Mesodermal cell (in vitro differentiated cells): ENCODE results near the gene RAB22A.

Experiments
- H3K27ac ChIP-seq: 2 replicates; pipeline ENCODE4 v1.7.0; 2013; ENCODE audit warnings: mild to moderate bottlenecking, low read depth, low read length, moderate library complexity; ENCODE audit not compliant: severe bottlenecking
- H3K36me3 ChIP-seq: 2 replicates; pipeline ENCODE4 v1.7.1; 2013; ENCODE audit warnings: mild to moderate bottlenecking, low read length, moderate library complexity; ENCODE audit not compliant: control insufficient read depth, insufficient read depth
- H3K4me1 ChIP-seq: one replicate; pipeline ENCODE4 v1.7.1; 2013; ENCODE audit warnings: mild to moderate bottlenecking, low read length; ENCODE audit not compliant: insufficient read depth, control insufficient read depth, poor library complexity, severe bottlenecking
- H3K4me3 ChIP-seq: 2 replicates; pipeline ENCODE4 v1.7.0; 2013; ENCODE audit warnings: low read length, control low read depth, mild to moderate bottlenecking; ENCODE audit not compliant: insufficient read depth, poor library complexity, severe bottlenecking; ENCODE audit errors: extremely low read depth
- H3K9me3 ChIP-seq: 2 replicates; pipeline ENCODE4 v1.7.1; 2013; ENCODE audit warnings: mild to moderate bottlenecking, low read length, moderate library complexity; ENCODE audit not compliant: control insufficient read depth
- WGBS, 2 experiments: methylation state at CpG; one replicate each; pipeline ENCODE4 v1.1.5; 2013; ENCODE audit warnings: missing lambda C conversion rate in 2 of 2; ENCODE audit not compliant: insufficient coverage in 2 of 2; 5-methylcytosine and 5-hydroxymethylcytosine counted together

RAB22A gene

DNA sequence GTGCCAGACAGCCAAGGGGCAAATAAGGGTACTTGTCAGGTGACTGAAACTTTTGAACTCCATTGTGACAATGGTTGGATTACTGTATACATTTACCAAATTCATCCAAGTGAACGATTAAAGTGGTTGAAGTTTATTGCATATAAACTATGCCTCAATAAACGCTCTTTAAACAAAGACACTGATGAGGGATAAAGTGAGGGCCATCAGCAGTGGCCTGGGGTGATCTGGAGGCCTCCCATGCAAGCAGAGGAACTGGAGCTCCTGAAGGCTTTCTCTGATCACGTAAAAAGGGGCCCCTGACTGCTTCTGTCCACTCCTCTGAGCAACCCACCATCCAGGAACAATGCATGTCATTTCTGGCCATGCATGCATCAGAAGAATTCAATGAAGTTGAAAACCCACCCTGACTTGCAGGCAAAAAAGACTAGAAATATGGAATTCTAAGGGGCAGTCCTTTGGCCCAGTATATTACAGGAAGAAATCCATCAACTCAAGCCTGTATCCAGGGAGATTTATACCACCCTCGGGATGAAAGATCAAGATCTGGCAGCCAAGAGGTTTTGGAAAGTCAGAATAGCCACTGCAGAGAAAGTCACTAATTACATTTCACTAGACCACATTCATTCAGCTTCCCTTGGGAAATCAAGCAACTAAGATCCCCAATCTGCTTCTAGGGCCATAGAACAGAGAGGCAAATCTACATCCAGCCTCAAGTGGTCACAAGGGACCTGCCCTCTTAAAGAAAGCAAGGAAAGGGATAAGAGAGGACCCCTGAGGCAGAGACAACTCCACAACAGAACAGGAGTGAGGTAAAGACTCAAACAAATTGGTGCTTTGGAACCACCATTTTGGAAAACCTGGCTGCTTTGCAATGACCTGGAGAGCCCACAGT lies 31.7 kb upstream of the RAB22A start:
- no peak overlapping the region for H3K4me3 ChIP-seq
- WGBS, 2 experiments, result 94 to 100% methylated on average over 2 to 3 of the region's 4 CpGs
- H3K36me3 ChIP-seq, result peaks cover 7% of the 10 kb centered on the region
- no peaks in the 10 kb centered on the region for H3K4me1 ChIP-seq
- H3K9me3 ChIP-seq, result peaks cover 5% of the 10 kb centered on the region
- no peak overlapping the region for H3K27ac ChIP-seq

DNA sequence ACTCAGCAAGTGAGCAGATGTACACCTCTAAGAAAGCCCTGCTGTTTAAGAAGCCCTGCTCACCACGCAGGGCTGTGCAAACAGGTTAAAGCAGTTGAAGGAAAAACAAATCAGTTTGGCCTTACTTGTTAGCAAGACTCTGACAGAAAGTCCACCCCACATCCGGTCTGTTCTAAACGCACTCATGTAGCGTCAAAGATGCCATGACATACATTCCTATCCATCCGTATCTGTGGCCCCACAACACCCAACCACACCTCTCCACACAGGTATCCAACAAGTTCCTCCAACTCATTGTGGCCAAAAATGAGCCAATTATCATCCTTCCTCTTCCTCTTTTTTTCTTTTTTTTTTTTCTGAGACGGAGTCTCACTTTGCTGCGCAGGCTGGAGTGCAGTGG lies 22.8 kb upstream of the RAB22A start:
- WGBS, 2 experiments, result 71 to 74% methylated on average over 5 to 6 of the region's 7 CpGs
- peaks cover 4% of the 10 kb centered on the region for H3K4me1 ChIP-seq
- H3K27ac ChIP-seq, result no peak overlapping the region
- H3K36me3 ChIP-seq, result peaks cover 12% of the 10 kb centered on the region
- H3K9me3 ChIP-seq, result no peaks in the 10 kb centered on the region
- H3K4me3 ChIP-seq, result no peak overlapping the region

DNA sequence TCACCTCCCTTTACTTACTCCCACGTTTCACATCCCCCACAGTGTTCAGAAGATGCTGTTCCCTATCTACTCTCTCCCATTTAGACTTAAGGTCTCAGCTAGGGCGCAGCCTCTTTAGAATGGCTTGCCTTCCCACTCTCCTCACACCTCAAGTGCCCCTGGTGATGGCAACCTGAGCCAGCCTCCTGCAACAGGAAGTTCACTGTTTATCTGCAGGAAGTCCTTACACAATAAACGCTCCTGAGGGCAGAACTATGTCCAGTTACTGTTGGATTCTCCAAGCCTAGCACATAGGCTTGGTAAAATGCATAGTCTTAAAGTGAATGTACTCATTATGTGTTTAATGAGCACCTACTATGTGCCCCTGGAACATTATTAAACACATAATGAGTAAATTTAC lies 21.9 kb upstream of the RAB22A start:
- Histone ChIP-seq H3K27ac (no peak overlapping the region), H3K9me3 (no peaks in the 10 kb centered on the region), H3K4me1 (peaks cover 4% of the 10 kb centered on the region), H3K36me3 (peaks cover 12% of the 10 kb centered on the region), H3K4me3 (no peak overlapping the region)
- WGBS, 2 experiments, result 50 to 67% methylated on average over 2 to 3 of the region's 3 CpGs

DNA sequence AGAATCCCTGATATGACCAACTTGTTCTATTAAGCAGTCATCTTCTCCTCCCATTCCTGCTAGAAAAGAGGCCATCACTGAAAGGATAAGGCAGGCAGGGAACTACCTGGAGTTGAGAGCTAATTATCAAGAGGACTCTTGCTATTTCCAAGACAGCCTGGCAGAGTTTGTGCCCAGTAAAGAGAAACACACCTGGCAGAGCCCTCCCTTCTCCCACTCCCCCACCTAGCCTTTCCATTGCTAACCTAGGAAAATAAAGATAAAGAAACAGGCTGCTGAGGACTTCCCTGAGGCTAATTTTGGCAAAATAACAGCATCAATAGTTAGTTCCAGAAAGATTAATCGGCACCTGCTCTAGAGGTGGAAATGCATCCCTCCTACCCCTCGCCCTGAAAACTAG lies 20.4 kb upstream of the RAB22A start:
- Histone ChIP-seq H3K9me3 (no peaks in the 10 kb centered on the region), H3K36me3 (peaks cover 12% of the 10 kb centered on the region), H3K4me3 (no peak overlapping the region), H3K27ac (no peak overlapping the region), H3K4me1 (peaks cover 4% of the 10 kb centered on the region)
- WGBS, 2 experiments, result 100% methylated on average over 1 of the region's 2 CpGs; no CpG with 5 or more reads in 1 of the 2 experiments

DNA sequence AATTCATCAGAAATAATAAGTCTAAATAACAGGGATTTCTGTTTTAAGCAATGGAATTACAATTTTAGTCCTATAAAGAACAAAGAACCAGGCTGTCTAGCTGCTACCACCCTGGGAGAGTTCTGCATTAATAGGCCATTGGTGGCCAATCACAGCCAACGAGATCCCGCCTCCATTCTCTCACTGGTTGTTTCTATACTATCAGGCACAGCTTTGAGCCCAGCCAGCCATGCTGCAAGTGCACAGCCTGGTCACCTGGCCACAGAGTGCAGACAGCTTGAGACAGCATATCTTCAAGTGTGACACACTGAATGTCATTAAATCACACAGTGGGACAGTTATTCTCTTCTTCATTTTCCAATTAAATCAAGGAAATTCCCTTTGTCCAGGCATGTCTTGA lies 16.1 kb upstream of the RAB22A start:
- peaks cover 3% of the 10 kb centered on the region for H3K36me3 ChIP-seq
- no peaks in the 10 kb centered on the region for H3K9me3 ChIP-seq
- no peak overlapping the region for H3K4me3 ChIP-seq
- H3K27ac ChIP-seq, result no peak overlapping the region
- WGBS, 2 experiments, result 73 to 80% methylated on average over 2 of the region's 2 CpGs
- peaks cover 7% of the 10 kb centered on the region for H3K4me1 ChIP-seq

DNA sequence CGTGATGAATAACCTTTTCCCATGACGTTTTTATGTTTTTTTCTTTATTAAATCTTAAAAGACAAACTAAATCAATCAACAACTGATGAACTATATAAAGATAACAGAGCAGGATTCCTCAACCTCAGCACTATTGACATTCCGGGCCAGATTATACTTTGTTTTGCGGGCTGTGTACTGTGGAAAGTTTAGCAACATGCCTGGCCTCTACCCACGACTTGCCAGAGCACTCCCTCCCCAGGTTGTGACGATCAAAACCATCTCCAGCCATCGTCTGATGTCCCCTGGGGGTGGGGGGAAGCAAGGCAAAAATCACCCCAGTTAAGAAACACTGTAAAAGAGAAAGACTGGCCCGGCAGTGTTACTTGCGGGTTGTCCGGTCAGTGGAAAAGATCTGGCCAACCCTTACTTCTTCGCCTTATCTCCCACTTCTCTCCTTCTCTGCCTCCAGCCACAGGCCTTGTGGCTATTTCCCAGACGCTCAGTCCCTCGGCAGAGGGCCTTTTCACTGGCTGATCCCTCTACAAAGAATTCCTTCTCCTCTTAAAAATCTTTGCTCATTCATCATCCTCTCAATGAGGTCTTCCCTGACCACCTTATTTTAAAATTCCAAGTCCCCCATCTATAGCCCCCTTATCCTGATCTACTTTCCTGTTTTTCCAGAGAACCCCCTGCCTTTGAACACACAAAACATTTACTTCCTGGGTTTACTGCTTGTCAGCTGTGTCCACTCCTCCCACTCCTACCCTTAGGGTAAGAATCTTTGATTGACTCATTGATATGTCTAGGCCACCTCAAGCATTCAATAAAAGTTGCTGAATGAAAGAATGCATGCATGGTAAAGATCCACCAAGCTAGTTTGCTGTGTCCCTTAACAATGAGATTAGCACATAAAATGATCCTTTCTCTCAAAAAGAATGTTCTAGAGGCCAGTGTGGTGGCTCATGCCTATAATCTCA lies 14.7 kb upstream of the RAB22A start:
- WGBS, 2 experiments, result 63 to 79% methylated on average over 8 of the region's 13 CpGs

DNA sequence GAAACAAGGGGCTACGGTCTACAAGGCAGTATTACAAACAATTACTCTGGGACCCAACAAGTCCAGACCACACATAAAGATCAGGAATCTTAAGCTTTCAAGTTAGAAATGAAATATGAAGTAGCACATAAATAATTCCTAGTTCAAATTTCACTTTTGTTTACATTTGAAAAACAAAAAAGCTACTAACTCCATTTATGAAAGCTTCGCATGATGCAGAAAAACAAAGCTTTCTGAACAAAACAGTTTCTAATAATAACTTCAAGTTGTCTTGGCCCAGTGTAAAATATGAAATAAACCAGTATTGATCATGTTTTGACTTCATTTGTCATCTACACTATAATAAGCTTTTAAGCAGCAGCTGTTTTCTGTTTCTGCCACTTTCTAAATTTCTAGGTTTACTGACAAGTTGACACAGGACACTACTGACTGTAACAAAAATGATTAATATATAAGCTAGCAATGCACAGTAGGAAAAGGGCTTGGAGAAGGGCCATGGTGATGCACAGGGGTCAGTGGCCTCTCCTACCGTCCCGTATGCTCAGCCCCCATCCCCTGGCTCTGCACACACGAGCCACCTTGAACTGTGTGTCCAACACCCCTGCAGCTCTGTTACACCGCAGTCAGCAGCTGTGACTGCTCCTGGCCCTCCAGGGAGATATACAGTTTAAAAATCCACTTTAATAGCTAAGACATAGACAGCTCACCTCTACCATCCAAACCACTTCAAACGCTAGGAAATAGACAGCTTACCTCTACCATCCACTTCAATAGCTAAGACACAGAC lies 13.3 kb upstream of the RAB22A start:
- peaks cover 7% of the 10 kb centered on the region for H3K4me1 ChIP-seq
- no peak overlapping the region for H3K27ac ChIP-seq
- H3K4me3 ChIP-seq, result no peak overlapping the region
- WGBS, 2 experiments, result 88 to 89% methylated on average over 3 to 5 of the region's 7 CpGs
- no peaks in the 10 kb centered on the region for H3K9me3 ChIP-seq
- H3K36me3 ChIP-seq, result no peaks in the 10 kb centered on the region

More for the DNA sequence above, 14.7 kb upstream of the RAB22A start:
- Histone ChIP-seq H3K36me3 (no peaks in the 10 kb centered on the region), H3K9me3 (no peaks in the 10 kb centered on the region), H3K4me3 (no peak overlapping the region), H3K4me1 (peaks cover 7% of the 10 kb centered on the region), H3K27ac (peak overlapping the region; percentile 71)

DNA sequence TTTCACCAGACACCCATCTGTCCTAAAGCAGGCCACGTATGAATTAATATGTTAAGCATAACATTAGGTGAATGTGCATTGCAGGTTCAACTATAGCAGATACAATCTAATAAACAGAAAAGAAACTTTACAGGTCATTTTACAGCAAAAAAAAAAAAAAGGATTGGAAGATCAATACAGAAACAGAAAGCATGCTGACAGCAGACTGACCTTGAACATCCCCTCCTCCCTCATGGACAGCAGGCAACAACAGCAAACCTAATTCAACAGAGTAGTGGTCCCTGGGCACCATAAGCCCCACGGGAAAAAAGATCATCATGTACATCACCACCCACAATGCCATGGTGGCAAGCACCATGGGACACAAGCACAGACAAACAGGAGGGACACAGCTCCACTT lies 12.1 kb upstream of the RAB22A start:
- H3K9me3 ChIP-seq, result no peaks in the 10 kb centered on the region
- no peaks in the 10 kb centered on the region for H3K36me3 ChIP-seq
- no peak overlapping the region for H3K4me3 ChIP-seq
- WGBS, 2 experiments, result no CpG with 5 or more reads among the region's 2 CpGs
- peaks cover 7% of the 10 kb centered on the region for H3K4me1 ChIP-seq
- H3K27ac ChIP-seq, result no peak overlapping the region

DNA sequence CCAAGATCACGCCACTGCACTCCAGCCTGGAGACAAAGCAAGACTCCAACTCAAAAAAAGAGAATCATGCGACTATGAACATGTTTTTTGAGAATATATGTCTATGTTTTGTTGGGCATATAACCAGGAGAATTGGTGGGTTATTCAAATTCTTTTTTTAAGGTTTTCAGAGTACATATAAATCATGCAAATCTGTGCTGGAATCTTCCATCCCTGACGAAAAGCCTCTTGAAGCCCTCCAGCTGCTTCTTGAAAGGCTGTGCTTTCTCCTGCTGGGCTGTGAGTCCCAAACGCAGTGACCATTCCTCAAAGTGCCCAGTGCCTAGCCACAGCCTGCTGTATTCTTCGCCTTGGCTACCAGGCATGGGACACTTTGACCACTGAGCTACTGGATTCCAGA lies 9.2 kb upstream of the RAB22A start:
- Histone ChIP-seq H3K27ac (no peak overlapping the region), H3K4me1 (no peaks in the 10 kb centered on the region), H3K9me3 (no peaks in the 10 kb centered on the region), H3K4me3 (no peak overlapping the region), H3K36me3 (peaks cover 5% of the 10 kb centered on the region)
- 86 to 92% methylated on average over 2 to 3 of the region's 5 CpGs for WGBS, 2 experiments

DNA sequence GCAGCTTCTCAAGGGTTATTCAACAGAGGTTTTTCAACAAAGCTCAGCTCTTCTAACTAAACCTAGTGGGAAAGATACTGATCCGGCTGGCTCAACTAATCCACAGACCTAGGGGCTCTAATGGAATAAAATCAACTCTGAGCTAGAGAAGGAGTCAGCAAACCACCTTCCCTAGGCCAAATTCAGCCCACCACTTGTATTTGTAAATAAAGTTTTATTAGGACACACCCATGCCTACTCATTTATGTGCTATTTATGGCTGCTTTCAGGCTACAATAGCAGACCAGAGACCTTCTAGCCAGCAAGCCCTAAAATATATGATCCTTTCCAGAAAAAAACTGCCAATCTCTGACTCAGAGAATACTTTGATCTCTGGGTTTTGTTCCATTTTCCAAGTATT lies 6.0 kb upstream of the RAB22A start:
- H3K36me3 ChIP-seq, result peaks cover 11% of the 10 kb centered on the region
- no peak overlapping the region for H3K4me3 ChIP-seq
- no peaks in the 10 kb centered on the region for H3K4me1 ChIP-seq
- H3K9me3 ChIP-seq, result no peaks in the 10 kb centered on the region
- WGBS, 2 experiments, result no CpG with 5 or more reads among the region's 1 CpG
- no peak overlapping the region for H3K27ac ChIP-seq
